Endothelial cell of umbilical vein (primary cell): ENCODE data around the gene DBNDD2. TPM values are rescaled to one million over a fixed set of nuclear protein-coding genes. Genes with fewer than 3 reads are reported as not detected.

Experiments used
- BruUV-seq: library from RNA; stranded (reverse); fragments of 400-500 nt; replicated peaks from 2 replicates; lab custom pipeline; 2021; lab: Mats Ljungman, UMichigan
- CTCF ChIA-PET: fragments of 300-600, 350-600 bp; sonication (Branson Sonifier 250); formaldehyde crosslinking; loops from one replicate; lab custom pipeline; 2021; ENCODE audit warnings: antibody characterized with exemption, inconsistent platforms; lab: Charles Lee
- POLR2A ChIA-PET: fragments of 300-600, 350-600 bp; sonication (Branson Sonifier 250); formaldehyde crosslinking; loops from one replicate; lab custom pipeline; 2021; ENCODE audit warnings: antibody characterized with exemption, inconsistent platforms; lab: Charles Lee
- DNase-seq: peaks from one replicate; pipeline ENCODE4 v3.0.0-alpha.2; 2011; ENCODE audit warnings: low read depth, low spot score
- FAIRE-seq: peaks from 2 replicates; lab custom pipeline; 2011; peaks lifted over from hg19 to GRCh38; lab: Jason Lieb, UNC
- H2AFZ ChIP-seq: 2 replicates; pipeline ENCODE4 v1.6.0; 2012; ENCODE audit warnings: low read depth, low read length, control low read depth, inconsistent platforms
- H3K27ac ChIP-seq: 2 replicates; pipeline ENCODE4 v1.5.1; 2011; ENCODE audit warnings: low read depth, mild to moderate bottlenecking, control low read depth, low read length, moderate library complexity; ENCODE audit not compliant: insufficient read depth
- H3K27me3 ChIP-seq, 2 experiments: 2 replicates each; pipeline versions ENCODE4 v1.6.0 to v1.6.1; 2011; ENCODE audit warnings: low read length in 2 of 2, mixed read lengths in 1 of 2; ENCODE audit not compliant: control insufficient read depth in 2 of 2, insufficient read depth in 2 of 2
- H3K36me3 ChIP-seq, 2 experiments: 2 replicates in 1 of 2; 3 replicates in 1 of 2; pipeline ENCODE4 v1.5.1; 2011; ENCODE audit warnings: low read length in 2 of 2, mild to moderate bottlenecking in 1 of 2, moderate library complexity in 1 of 2; ENCODE audit not compliant: control insufficient read depth in 2 of 2, insufficient read depth in 2 of 2; ENCODE audit errors: extremely low read depth in 1 of 2
- H3K4me1 ChIP-seq: 3 replicates; pipeline ENCODE4 v1.5.1; 2011; ENCODE audit warnings: mild to moderate bottlenecking, low read length; ENCODE audit not compliant: control insufficient read depth, insufficient read depth; ENCODE audit errors: extremely low read depth
- H3K4me2 ChIP-seq: 2 replicates; pipeline ENCODE4 v1.6.1; 2011; ENCODE audit warnings: low read length, control low read depth, mixed read lengths; ENCODE audit not compliant: insufficient read depth
- H3K4me3 ChIP-seq, 3 experiments: fragments of 200-600 bp in 1 of 3; sonication (generic), shearing (Covaris generic) in 1 of 3; replicated peaks in 1 of 3; 2 replicates each; pipeline ENCODE4 v1.5.1; 2011 to 2016; ENCODE audit warnings: control low read depth in 3 of 3, low read length in 3 of 3, mild to moderate bottlenecking in 2 of 3, inconsistent platforms in 1 of 3, low read depth in 1 of 3, moderate library complexity in 1 of 3; ENCODE audit not compliant: insufficient read depth in 1 of 3
- H3K79me2 ChIP-seq: 2 replicates; pipeline ENCODE4 v1.6.0; 2012; ENCODE audit warnings: low read length, inconsistent platforms; ENCODE audit not compliant: control insufficient read depth, insufficient read depth
- H3K9ac ChIP-seq: replicated peaks from 2 replicates; pipeline ENCODE3; 2011; ENCODE audit warnings: low read length, control low read depth; ENCODE audit not compliant: insufficient read depth; ENCODE audit errors: extremely low read depth
- H3K9me1 ChIP-seq: replicated peaks from 3 replicates; pipeline ENCODE4 v1.6.0; 2011; ENCODE audit warnings: mild to moderate bottlenecking, low read length; ENCODE audit not compliant: control insufficient read depth, insufficient read depth; ENCODE audit errors: extremely low read depth
- H3K9me3 ChIP-seq: replicated peaks from 2 replicates; pipeline ENCODE4 v1.5.1; 2012; ENCODE audit warnings: low read length, inconsistent platforms; ENCODE audit not compliant: control insufficient read depth, insufficient read depth
- H4K20me1 ChIP-seq: replicated peaks from 2 replicates; pipeline ENCODE3; 2011; ENCODE audit warnings: mild to moderate bottlenecking, low read length; ENCODE audit not compliant: control insufficient read depth, insufficient read depth; ENCODE audit errors: extremely low read depth
- CTCF ChIP-seq, 2 donors: IDR thresholded peaks; 1 replicate in 1 of 2; 2 replicates in 1 of 2; pipeline ENCODE4 v1.5.1; 2011; ENCODE audit warnings: low read length in 2 of 2, mild to moderate bottlenecking in 2 of 2, moderate library complexity in 2 of 2, control low read depth in 1 of 2, inconsistent platforms in 1 of 2, low read depth in 1 of 2; ENCODE audit not compliant: insufficient read depth in 1 of 2; ENCODE audit errors: extremely low read depth in 1 of 2
- EZH2 ChIP-seq: IDR thresholded peaks from 2 replicates; pipeline ENCODE4 v1.6.1; 2012; ENCODE audit warnings: borderline replicate concordance, low read depth, mild to moderate bottlenecking, moderate library complexity, low read length, inconsistent platforms; ENCODE audit not compliant: severe bottlenecking
- FOS ChIP-seq: IDR thresholded peaks from 2 replicates; pipeline ENCODE4 v1.6.1; 2011; ENCODE audit warnings: mild to moderate bottlenecking, low read length, moderate library complexity, borderline replicate concordance; ENCODE audit not compliant: insufficient read depth
- GATA2 ChIP-seq: IDR thresholded peaks from 2 replicates; pipeline ENCODE4 v1.7.0; 2011; ENCODE audit warnings: low read depth, mild to moderate bottlenecking, moderate library complexity, mixed read lengths, low read length; ENCODE audit not compliant: insufficient read length, insufficient read depth
- JUN ChIP-seq: IDR thresholded peaks from 2 replicates; pipeline ENCODE4 v1.6.1; 2011; ENCODE audit warnings: borderline replicate concordance, low read depth; ENCODE audit not compliant: insufficient read length, insufficient read depth
- MAX ChIP-seq: IDR thresholded peaks from 2 replicates; pipeline ENCODE4 v1.6.1; 2011; ENCODE audit not compliant: insufficient read depth, insufficient read length
- MYC ChIP-seq: IDR thresholded peaks from one replicate; pipeline ENCODE4 v1.6.1; 2011; ENCODE audit warnings: mild to moderate bottlenecking, low read depth, low read length
- POLR2A ChIP-seq: IDR thresholded peaks from 2 replicates; pipeline ENCODE4 v1.6.1; 2012; ENCODE audit warnings: low read depth, mild to moderate bottlenecking, control low read depth, low read length
- POLR2AphosphoS5 ChIP-seq: IDR thresholded peaks from 2 replicates; pipeline ENCODE4 v1.6.1; 2012; ENCODE audit warnings: low read depth, mild to moderate bottlenecking, control low read depth, low read length, moderate library complexity; ENCODE audit not compliant: insufficient read depth
- dilution Hi-C: fragments of 300-500 bp; cut with MboI; formaldehyde crosslinking; loops from one replicate; pipeline ENCODE4 v1.15.0; 2019; ENCODE audit warnings: low sequenced_read_pairs; ENCODE audit not compliant: extremely low pct_ligation_motif_present
- intact Hi-C: fragments of 100-400 bp; cut with micrococcal nuclease; formaldehyde crosslinking; loops from one replicate; pipeline ENCODE4 v1.10.0; 2022
- polyA plus RNA-seq, 4 experiments: library from polyadenylated mRNA; depleted of rRNA in 3 of 4; stranded (reverse) in 3 of 4; unstranded in 1 of 4; fragments of >200 nt; gene quantifications; 2 replicates each; pipeline versions ENCODE4 v1.2.1 to v1.2.3, GENCODE V29; 2011 to 2012; ENCODE audit warnings: missing spikeins in 1 of 4
- total RNA-seq: library from RNA; stranded (reverse); gene quantifications from 2 replicates; pipeline ENCODE4 v1.2.3, GENCODE V29; 2021

Gene DBNDD2
- total and polyA plus RNA-seq, 2 donors (not counting 3 experiments of a cell fraction or from before 2014, with no cell fraction given): 15.6 to 27.9 TPM

- Histone ChIP-seq H2AFZ (peak overlapping the region; percentile 0), H3K9ac (peak overlapping the region; percentile 70), H3K4me2 (peak overlapping the region; percentile 28), H4K20me1 (no peaks in the 10 kb centered on the region), H3K4me1 (peaks cover 45% of the 10 kb centered on the region), H3K9me3 (no peaks in the 10 kb centered on the region), H3K36me3 (no peaks in the 10 kb centered on the region), H3K9me1 (no peaks in the 10 kb centered on the region), H3K27ac (peak overlapping the region; percentile 91), H3K27me3 (no peaks in the 10 kb centered on the region), H3K79me2 (peaks cover 9% of the 10 kb centered on the region), H3K4me3 (no peak overlapping the region)
- FAIRE-seq (peak; percentile 95), DNase-seq (peak; percentile 67)
- ChIA-PET CTCF (interaction anchor here (0.8 to 8.3 kb wide), 11 partner anchors 12 to 412 kb away, joined by 3 to 111 read pairs (median 7); partner anchors contain the start of gene SDC4), POLR2A (interaction anchor here (0.6 to 5.6 kb wide), 4 partner anchors 11 to 78 kb away, joined by 3 to 52 read pairs (median 3); partner anchors contain the start of gene SDC4)
- TF ChIP-seq POLR2AphosphoS5 (no peak), JUN (peak; percentile 30), GATA2 (no peak)
- BruUV-seq: no TSS peak
- dilution Hi-C loops (no loop called here), intact Hi-C loops (no loop called here)
These were observed 48.5 kb upstream of the DBNDD2 start for GRCh38 chr20:45359406-45360148.

GRCh38 chr20:45361793-45362192 is 46.3 kb upstream of the DBNDD2 start:
- H3K4me3 ChIP-seq: no peak overlapping the region
- no peak overlapping the region for H3K27ac ChIP-seq
- H3K9me1 ChIP-seq: no peaks in the 10 kb centered on the region
- BruUV-seq: no TSS peak
- H3K9ac ChIP-seq: no peak overlapping the region
- no peaks in the 10 kb centered on the region for H3K27me3 ChIP-seq
- POLR2A ChIA-PET: interaction anchor here (5.6 kb wide), 1 partner anchor 14 kb away, joined by 52 read pairs; the partner anchor contains the start of gene SDC4
- intact Hi-C loops: no loop called here
- H4K20me1 ChIP-seq: no peaks in the 10 kb centered on the region
- no peak overlapping the region for H2AFZ ChIP-seq
- DNase-seq: no peak
- no peaks in the 10 kb centered on the region for H3K9me3 ChIP-seq
- dilution Hi-C loops: no loop called here
- H3K79me2 ChIP-seq: peaks cover 12% of the 10 kb centered on the region
- H3K4me1 ChIP-seq: peaks cover 45% of the 10 kb centered on the region
- TF ChIP-seq FOS: no peak
- no peak for TF ChIP-seq POLR2A
- TF ChIP-seq JUN: no peak
- TF ChIP-seq CTCF (IDR thresholded peaks at IDR 0.05; ENCODE audit: extremely low read depth in 1 of 2, insufficient read depth in 1 of 2, low read depth in 1 of 2, low read length in 2 of 2): no peak
- TF ChIP-seq EZH2: no peak
- TF ChIP-seq GATA2: no peak
- TF ChIP-seq MAX: no peak
- no peak for TF ChIP-seq MYC
- no peak for TF ChIP-seq POLR2AphosphoS5
- no peak for FAIRE-seq
- CTCF ChIA-PET: interaction anchor here (0.7 to 8.3 kb wide), 11 partner anchors 12 to 535 kb away, joined by 3 to 111 read pairs (median 15); partner anchors contain the start of gene SDC4
- peaks cover 0 to 3% of the 10 kb centered on the region in 2 experiments for H3K36me3 ChIP-seq
- H3K4me2 ChIP-seq: no peak overlapping the region
